Cardiac septum (tissue), 1 donor: ENCODE results near the gene ELFN1. TPM values are rescaled to one million over a fixed set of nuclear protein-coding genes. Genes with fewer than 3 reads are reported as not detected.

Source experiments
- DNase-seq: peaks from one replicate; pipeline ENCODE4 v3.0.0-alpha.2; 2020; ENCODE audit warnings: low spot score
- intact Hi-C: fragments of 100-400 bp; cut with DNase I; formaldehyde crosslinking; loops from one replicate; pipeline ENCODE4 v1.14.0; 2022
- total RNA-seq: library from RNA; stranded (reverse); fragmentation: NEBNext Ultra II Directional; extraction: Animal tissue kit (Norgen Biotek cat#: 25700); gene quantifications from one replicate; pipeline ENCODE4 v1.2.1, GENCODE V29; 2021
- donor health status: DM: no; HTN: no; CAD: no.

Gene ELFN1
- total RNA-seq, 1 donor from 2014 or later = 7.4 TPM

DNA sequence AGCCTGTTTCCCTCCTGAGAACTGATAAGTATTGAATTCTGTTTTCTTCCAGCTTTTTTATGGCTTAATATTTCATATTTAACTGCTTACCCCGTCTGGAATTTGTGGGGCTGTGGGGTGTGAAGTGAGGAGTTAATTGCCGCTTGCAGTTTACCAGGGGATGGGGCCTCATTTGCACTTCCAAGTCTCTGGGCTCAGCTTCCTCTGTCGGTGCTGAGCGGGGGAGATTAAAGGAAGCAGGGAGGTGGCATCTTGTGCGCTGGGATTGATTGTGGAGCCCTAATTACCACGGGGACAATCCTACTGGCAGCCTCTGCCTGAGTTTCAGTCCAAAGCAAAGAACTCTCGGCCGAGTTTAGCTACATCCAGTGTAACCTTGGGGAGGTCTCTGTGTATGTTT, 33.4 kb downstream of the ELFN1 start:
- peak; percentile 35 for DNase-seq
- intact Hi-C loops = no loop called here

DNA sequence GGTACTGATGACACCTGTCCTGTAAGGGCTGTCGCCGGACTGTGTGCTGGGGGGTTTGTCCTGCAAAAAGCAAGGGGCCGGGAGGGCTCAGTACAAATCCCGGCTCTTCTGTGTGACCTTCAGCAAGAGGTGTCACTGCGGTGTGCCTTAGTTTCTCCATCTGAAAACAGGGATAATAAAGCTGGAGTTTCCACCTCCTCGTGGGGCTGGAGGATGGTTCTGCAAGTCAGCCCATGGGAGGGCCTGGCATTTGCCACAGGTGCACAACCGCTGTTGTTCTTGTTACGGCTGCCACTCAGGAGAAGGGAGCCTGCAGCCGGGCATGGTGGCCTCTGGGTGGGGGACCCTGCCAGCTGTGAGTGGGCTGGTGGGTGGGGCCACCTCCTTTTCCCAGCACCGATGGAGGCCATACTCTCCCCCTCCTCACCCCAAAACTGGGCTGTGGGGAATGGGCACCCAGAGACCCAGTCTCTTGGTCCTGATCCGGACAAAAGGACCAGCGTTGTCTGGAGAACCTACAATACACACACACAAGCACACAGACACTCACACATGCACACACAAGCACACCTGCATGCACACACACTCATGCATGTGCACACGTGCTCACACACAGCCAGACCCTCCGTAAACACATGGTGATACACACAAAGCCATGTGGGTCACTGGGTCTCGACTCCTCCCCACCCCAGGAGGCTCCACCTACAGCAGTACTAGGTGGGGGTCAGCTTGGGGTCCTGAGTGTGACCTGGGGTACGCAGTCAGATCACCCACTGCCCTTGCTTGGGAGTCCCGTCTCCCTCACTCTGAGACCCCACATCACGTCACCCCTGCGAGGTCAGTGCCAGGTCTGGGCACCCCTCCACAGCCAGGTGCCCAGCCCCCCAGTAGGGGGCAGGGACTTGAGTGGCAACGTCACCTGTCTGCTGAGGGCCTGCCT, 34.1 kb downstream of the ELFN1 start:
- DNase-seq = peak; percentile 61
- intact Hi-C loops = no loop called here

DNA sequence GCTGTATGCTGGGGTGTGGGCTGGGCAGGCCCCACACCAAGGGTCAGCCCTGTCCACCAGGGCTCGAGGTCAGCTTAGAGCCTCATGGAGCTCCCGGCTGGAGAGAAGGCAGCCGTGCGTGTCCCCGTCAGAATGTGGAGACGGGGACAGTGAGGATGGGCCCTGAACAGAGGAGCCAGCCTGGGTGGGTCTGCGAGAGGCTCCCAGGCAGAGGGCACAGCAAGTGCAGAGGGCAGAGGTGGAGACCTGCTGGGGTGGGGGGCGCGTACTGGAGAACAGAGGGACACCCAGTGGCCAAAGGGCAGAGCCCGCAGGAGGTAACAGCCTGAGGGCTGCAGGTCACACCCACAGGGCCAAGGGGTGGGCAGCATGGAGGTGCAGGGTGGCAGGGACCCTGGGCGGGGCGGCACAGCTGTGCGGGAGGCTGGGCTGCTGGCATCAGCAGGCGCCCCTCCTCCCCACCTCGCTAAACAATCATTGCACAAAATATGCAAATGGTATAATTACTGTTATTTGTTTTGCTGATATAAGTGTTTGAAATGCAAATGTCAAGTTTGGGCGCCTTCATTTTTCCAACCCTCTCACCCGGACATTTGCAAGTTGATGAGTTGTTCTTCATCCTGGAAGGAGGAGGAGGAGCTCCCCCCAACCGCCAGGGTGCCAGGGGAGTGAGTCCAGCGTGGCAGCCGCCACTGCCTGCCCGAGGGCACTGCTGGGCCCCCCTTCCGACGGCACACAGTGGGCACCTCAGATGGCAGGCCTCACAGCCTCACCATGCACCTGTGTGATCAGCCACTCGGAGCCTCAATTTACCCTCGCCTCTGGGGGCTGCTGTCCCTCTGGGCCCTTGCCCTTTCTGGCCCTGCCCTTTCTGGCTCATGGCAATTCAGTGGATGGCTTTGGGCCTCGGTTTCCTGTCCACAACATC, 35.0 kb downstream of the ELFN1 start:
- intact Hi-C loops = no loop called here
- DNase-seq = peak; percentile 72

DNA sequence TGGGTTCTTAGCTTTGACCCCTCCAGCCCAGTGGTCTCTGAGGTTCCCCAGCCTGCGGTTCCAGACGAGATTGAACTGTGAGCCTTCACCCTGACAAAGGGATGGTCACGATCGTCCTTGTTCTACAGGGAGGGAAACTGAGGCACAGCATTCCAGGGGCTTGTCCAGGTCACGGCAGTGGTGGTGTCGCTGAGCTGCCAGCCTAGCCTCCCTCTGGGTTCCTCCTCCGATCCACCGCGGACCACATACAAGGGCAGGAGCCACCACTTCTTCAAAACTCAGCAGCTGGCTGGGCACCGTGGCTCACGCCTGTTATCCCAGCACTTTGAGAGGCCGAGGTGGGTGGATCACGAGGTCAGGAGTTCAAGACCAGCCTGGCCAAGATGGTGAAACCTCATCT, 35.8 kb downstream of the ELFN1 start:
- peak; percentile 64 for DNase-seq
- intact Hi-C loops = no loop called here

DNA sequence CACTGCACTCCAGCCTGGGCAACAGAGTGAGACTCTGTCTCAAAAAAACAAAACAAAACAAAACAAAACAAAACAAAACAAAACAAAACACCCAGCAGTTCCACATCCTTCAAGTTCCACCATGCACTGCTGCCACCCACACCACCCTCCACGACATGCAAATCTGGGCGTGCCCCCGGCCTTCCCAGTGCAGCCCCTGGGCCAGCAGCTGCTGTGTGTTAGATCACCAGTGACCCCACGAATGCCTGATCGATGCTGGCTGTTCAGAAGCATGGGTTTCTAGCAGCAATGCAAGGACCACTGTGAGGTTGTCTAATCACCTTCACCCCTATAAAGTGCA, 36.3 kb downstream of the ELFN1 start:
- intact Hi-C loops = no loop called here
- DNase-seq = peak; percentile 44

DNA sequence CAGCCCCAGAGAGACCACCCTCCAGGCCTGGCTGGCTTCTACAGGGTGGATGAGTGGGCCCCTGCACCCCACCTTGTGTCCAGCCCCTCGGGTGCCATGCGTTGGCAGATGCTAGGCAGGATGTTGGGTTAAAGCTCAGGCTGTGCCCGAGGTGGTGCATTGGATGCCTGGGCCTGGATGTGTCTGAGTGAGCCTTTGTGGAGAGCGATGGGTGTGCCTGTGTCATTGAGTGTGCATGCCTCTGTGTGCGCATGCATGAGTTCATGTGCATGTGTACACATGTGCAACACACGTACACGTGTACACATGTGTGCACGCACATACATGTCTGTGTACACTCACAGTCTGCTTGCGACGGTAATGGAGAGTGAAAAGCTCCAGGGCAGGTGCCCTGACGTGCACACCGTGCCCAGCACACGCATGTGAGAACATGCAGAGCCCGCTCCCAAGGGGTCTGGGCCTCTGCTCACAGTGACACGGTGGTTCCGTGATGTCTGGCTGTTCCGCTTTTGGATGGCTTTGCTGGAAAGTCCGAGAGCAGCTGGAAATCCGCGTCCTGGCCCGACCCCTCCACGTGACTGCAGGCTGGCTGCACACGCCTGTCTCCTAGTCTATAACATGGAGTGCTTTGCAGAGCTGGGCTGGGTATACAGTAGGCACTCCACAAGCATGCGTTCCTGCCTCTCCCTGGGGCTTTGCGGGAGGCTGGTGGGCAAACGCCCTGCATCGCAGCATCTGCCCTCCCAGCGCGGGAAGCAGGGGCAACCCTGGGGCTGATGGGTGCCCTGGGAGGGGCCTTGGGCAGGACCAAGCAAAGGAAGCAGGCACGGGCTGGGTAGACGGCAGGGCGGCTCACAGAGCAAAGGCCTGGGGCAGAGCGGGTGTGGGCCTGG, 36.9 kb downstream of the ELFN1 start:
- DNase-seq = peak; percentile 54
- intact Hi-C loops = no loop called here

DNA sequence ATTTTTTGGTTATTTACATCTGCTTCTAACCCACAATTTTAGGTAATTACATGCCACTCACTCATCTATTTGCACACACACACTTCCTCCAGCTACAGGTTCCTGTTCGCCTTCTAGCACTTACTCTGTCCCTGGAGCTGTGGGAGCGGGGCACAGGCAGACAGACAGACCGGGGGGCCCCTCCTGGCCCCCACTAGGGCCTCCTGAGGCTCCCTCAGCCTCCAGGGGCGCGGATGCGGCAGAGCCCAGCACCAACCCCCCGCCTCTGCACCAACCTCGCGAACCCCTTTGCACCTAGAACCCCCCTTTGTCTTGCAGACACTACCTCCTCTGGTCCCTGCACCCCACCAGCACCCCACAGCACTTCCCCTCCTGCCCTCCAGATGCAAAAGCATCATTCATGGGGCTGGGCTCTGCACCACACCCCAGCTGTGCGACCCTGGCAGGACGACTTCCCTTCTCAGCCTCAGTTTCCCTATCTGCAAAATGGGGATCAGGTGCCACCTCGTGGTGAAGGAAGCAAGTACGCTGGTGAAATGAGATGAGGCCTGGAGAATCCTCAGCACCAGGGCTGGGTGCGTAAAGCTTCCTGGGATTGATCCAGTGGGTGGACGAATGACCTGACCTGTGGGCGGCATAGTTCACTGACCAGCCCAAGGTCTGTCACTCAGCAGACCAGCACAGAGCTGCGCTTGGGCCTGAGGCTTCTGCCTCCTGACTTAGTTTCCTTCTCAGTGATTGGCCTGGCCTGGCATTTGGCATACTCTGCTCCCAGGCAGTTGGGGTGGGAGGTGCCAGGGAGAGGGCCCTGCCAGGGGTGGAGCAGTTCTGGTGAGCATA, 37.9 kb downstream of the ELFN1 start:
- peak; percentile 60 for DNase-seq
- intact Hi-C loops = no loop called here

DNA sequence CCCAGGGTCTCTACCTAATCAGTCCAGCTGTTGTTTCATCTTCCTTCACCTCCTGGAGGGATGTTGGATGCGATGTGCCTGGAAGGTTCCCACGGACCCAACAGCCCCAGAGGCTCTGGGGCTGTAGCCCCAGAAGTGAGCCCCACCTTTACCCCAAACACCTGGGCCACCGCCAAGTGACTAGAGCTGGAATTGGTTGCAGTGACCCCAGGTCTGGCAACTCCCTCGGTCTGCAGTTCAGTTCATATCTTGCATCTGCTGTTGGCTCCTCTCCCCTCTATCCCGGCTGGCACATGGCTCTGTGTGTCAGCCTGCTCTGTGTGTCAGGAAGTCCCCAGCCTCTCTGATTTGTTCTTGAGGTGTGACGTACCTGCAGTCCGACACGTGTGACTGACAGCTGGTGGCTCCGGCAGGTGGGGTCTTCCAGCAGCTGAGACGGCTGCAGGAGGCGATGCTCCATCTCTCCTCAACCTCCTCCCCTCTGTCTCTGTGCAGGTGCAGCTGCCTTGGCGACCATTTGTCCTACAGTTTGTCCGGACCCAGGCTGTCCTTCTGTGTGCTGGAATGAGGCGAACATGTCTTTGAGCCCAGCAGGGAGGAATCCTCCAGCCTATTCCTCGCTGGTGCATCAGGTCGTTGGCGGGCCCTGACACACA, 38.6 kb downstream of the ELFN1 start:
- intact Hi-C loops = no loop called here
- DNase-seq = peak; percentile 35

DNA sequence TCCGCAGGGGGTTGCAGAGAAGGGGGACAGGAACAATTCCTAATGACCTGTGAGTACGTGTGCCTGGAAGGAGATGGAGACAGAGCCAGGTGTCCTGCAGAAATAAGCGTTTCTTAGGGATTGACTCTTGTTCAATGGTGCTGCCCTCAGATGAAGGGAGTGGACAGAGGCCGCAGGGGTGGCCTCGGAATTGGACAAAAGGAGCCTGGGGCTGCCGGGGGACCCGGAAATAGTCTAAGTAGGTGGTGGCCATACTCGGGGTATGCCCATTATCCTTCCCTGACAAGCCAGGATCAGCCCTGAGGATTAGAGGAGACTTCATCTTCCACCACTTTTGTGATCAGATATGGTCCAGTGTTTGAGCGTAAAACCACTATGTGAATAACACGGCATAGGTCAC, 39.2 kb downstream of the ELFN1 start:
- DNase-seq = no peak
- intact Hi-C loops = no loop called here

DNA sequence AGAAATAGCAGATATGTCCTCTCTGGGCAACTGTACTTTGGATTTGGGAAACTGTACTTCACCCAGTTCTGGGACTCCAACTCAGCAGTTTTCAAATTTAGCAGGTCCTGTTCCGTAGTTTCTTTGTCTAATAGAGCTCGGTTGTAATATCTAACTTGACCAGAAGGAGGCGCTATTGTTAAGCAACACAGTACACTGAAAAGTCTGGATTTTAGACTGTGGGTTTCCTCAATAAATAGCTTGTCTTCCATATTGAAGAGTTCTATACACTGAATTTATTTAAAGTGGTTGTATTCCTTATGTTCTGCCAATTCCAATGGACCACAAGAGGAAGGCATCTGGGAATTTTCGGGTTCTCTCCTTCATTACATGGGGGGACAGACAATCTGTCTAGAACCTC, 39.8 kb downstream of the ELFN1 start:
- no peak for DNase-seq
- intact Hi-C loops = loop anchor here (5.0 kb wide), 1 partner anchor 43 kb away; no protein-coding TSS in a partner anchor

DNA sequence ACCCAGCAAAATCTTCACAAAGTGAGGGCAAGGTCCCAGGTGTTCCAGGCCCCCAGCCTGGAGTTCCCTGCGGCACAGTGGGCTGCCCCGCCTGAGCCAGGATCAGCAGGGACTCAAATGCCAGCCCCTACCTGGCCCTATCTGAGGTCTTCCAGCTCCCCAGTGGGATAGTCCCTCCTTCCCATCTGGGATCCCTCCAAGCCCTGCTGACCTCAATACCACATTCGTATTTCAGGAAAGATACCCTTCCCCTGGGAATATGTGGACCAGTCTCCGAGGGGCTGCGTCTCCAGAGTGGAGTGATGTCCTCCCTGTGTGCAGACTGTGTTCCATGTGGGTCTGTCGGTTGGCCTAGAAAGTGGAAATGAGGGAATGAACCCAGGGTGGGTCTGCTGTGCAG, 40.9 kb downstream of the ELFN1 start:
- DNase-seq = peak; percentile 29
- intact Hi-C loops = loop anchor here (5.0 kb wide), 1 partner anchor 44 kb away; no protein-coding TSS in a partner anchor

DNA sequence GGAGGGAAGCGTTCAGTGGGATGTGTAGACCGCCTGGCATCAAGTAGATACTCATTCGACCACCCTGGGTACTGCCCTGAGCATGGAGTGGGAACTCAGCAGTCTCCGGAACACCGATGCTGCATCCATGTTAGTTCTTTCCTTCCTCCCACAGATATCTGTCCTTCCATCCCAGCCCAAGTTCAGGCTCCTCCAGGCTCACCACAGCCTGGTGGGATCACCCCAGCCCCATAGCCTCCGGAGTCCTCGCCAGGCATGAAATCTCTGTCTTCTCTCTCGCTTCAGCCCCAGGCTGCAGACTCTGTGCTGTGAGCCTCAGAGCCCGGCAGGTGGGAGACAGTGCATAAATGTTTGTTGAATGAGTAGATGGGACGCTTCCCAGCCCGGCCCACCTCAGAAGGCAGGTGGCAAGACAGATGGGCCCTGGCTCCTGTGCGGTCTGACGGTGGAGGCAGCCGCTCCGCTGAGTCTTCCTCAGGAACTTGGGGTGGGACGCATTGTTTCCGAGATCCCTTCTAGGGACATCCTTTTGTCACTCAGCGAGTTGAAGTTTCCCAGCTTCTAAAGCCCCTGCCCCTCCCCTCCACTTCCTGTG, 42.9 kb downstream of the ELFN1 start:
- DNase-seq = no peak
- intact Hi-C loops = loop anchor here (1.0 to 5.0 kb wide), 2 partner anchors 21 to 46 kb away; no protein-coding TSS in a partner anchor

DNA sequence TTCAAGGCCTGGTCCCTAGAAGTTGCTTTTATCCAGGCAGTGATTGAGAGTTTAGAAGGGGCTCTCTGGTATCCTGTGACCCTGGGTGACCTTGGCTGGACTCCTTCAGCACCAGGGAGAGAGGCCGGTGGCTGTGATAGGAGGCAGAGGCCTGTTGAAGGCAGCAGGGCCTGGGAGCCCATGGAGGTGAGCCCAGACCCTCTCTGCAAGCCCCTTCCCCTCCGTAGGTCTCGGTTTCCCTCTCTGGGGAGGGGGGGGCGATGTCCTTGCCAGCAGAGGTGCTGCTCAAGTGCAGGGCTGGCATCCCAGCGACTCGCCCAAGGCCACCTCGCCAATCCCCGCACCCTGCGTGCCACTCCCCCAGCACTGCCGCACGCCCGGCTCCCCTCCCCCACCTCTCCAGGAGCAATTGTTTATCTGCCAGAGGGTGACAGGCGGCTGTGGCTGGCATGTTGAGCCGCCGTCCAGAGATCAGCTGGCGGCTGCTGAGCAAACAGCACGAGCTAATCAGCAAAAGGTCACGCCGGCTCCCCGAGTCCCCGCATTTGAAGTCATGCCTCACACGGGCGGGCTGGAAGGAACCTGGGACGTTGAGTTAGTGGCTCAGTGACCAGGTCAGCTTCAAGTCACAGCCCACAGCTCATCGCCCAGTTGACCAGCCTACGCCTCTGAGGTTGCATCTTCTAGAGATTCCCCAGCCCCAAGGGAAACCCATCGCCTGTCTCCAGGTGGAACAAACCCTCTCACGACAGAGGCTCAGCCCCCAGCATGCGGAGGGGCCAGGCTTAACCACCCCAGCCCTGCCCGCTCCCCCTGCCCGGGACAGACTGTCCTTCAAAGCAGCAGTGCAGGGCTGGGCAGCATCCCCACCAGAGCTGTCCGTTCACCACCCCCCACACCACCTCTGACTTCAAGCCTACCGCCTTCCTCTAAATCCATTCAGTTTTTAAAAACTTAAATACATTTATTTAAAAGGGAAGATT, 43.7 kb downstream of the ELFN1 start:
- intact Hi-C loops = loop anchor here (1.0 to 5.0 kb wide), 2 partner anchors 21 to 46 kb away; no protein-coding TSS in a partner anchor
- DNase-seq = peak; percentile 84

DNA sequence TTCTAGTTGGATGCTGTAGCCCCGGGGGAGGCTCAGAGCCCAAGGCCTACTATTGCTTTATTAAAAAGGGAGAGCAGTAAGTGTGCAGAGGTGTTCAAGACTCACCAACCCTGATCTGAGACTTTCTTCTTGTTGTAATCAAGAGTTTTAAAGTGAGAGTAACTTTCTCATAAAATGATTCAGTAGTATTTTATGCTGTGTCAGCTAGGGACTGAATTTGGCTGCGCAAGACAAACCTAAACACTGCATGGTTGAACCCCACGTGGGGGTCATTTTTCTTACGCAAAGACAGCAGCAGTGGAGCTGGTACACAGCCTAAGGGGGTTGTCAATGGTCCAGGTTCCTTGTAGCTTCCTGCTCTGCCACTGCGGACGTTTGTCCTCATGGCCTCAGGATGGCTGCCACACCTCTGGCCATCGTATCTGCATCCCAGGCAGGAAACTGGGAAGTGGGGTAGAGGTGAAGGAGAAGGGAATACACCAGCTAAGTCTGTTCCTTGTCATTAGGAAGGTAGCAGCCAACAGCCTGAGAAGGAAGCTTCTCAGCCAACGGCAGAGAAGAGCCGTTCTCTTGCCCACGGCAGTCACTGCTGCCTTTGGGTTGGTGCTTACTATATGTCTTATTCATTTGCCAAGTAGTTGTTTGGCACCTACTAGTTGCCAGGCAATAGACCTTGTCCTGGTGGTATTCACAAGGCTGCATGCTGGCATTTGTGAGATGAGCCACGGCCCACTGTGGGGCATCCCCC, 44.7 kb downstream of the ELFN1 start:
- no peak for DNase-seq
- intact Hi-C loops = loop anchor here (5.0 kb wide), 1 partner anchor 47 kb away; no protein-coding TSS in a partner anchor

DNA sequence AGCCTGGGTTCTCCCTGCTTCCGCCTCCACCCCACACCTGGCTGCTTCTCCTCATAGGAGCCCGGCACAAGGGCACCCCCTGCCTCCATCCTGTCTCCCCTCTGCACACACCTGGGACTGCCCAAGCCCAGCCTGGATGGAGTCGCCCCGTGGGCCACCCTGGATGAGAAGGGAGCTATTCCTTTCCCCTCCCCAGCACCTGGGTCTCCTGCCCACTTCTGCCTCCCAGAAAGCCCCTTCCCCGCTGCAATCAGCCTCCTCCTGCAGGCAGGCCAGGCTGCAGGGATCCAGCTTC, 45.2 kb downstream of the ELFN1 start:
- intact Hi-C loops = no loop called here
- no peak for DNase-seq

DNA sequence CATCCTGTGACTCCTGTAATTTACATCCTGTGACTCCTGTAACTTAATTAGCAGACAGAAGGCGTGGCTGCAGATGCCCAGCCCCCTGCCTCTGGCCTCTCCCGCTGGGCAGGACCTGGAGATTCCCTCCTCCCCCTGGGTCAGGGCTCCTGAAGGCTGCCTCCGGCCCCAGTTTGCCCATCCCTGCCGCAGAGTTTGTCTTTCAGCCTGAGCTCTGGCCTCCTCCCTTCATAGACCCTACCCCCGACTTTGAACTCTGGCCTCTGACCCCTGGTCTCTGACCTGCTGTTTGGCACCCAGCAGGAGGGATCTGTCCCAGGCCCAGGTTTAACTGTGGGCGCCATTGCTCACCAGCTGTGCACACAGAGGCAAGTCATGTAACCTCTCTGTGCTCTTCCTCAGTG, 45.6 kb downstream of the ELFN1 start:
- intact Hi-C loops = no loop called here
- no peak for DNase-seq
